ENCODE measurements around the gene FAF1.

FAF1 gene

GRCh38 chr1:50526431-50526830 is 433.6 kb downstream of the FAF1 start:
- DNase-seq, result no peak

GRCh38 chr1:50523548-50523947 is 436.5 kb downstream of the FAF1 start:
- no peak for DNase-seq

GRCh38 chr1:50522691-50523342 is 437.2 kb downstream of the FAF1 start:
- DNase-seq, result peak; percentile 72

GRCh38 chr1:50521703-50522102 is 438.4 kb downstream of the FAF1 start:
- no peak for DNase-seq

- DNase-seq, result peak; percentile 43
These were observed 442.6 kb downstream of the FAF1 start for GRCh38 chr1:50517488-50517887.

- no peak for DNase-seq
These were observed 444.0 kb downstream of the FAF1 start for GRCh38 chr1:50516056-50516455.

- peak; percentile 95 for DNase-seq
These were observed 452.0 kb downstream of the FAF1 start for GRCh38 chr1:50508040-50508586.

- DNase-seq, result no peak
These were observed 454.6 kb downstream of the FAF1 start for GRCh38 chr1:50505427-50505826.

- no peak for DNase-seq
These were observed 456.6 kb downstream of the FAF1 start for GRCh38 chr1:50503515-50503914.

- DNase-seq, result peak; percentile 67
These were observed 457.9 kb downstream of the FAF1 start for GRCh38 chr1:50502147-50502546.

- DNase-seq, result no peak
These were observed 463.1 kb downstream of the FAF1 start for GRCh38 chr1:50497007-50497406.

- DNase-seq, result no peak
These were observed 466.4 kb downstream of the FAF1 start for GRCh38 chr1:50493710-50494109.

- peak; percentile 79 for DNase-seq
These were observed 467.9 kb downstream of the FAF1 start for GRCh38 chr1:50492142-50492541.

GRCh38 chr1:50491142-50491541 is 468.9 kb downstream of the FAF1 start:
- DNase-seq, result peak; percentile 40

GRCh38 chr1:50490640-50491039 is 469.4 kb downstream of the FAF1 start:
- peak; percentile 70 for DNase-seq

- no peak for DNase-seq
These were observed 471.2 kb downstream of the FAF1 start for GRCh38 chr1:50488876-50489275.

- no peak for DNase-seq
These were observed 471.7 kb downstream of the FAF1 start for GRCh38 chr1:50488356-50488755.

- DNase-seq, result no peak
These were observed 472.3 kb downstream of the FAF1 start for GRCh38 chr1:50487725-50488124.

- no peak for DNase-seq
These were observed 478.8 kb downstream of the FAF1 start for GRCh38 chr1:50481142-50481736.

- no peak for DNase-seq
These were observed 483.3 kb downstream of the FAF1 start for GRCh38 chr1:50476800-50477199.

- DNase-seq, result no peak
These were observed 484.9 kb downstream of the FAF1 start for GRCh38 chr1:50474859-50475809.

- no peak for DNase-seq
These were observed 486.6 kb downstream of the FAF1 start for GRCh38 chr1:50473513-50473912.

GRCh38 chr1:50471967-50472366 is 488.1 kb downstream of the FAF1 start:
- DNase-seq, result no peak

Measured in MV-4-11 (cell line).